Measurements from ENCODE around the gene FMO5.
"Not testable (repeated sequence)": the region's sequence is repeated elsewhere in the genome, so short reads cannot be mapped to it uniquely, and the experiment has no call there.

FMO5 gene

DNA sequence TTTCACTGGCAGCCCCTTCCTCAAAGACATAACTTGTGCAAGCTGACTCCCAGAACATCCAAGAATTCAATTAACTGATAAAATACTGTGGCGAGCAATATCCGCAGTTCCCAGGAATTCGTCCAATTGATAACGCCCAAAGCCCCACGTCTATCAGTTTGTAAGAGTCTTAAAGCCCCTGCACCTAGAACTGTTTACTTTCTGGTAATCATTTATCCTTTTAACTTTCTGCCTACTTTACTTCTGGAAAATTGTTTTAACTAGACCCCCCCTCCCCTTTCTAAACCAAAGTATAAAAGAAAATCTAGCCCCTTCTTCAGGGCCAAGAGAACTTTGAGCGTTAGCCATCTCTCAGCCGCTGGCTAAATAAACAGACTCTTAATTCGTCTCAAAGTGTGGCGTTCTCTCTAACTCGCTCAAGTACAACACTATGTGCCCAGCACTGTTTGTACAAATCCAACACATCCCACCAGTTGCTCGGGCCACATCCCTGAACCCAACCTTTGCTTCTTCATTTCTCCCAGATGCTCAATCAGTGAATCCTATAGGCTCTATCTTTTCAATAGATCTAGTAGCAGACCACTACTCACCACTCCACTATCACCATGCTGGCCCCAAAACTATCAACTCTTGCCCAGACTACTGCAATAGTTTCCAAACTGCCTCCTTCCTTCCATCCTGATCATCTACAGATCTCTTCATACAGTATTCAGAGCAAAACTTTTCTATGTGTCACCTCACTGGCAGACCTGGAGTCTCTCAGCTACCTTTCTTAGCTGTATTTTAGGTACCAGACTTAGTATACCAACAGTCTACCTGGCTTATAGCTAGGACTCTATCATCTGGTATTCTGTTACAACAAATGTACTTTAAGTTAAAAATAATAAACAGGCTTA, 14.0 kb upstream of the FMO5 start:
- no peak for DNase-seq (ENCODE audit: low read depth)

GRCh38 chr1:147238053-147238902, 13.1 kb upstream of the FMO5 start:
- no peak for DNase-seq (ENCODE audit: low read depth)

GRCh38 chr1:147236959-147237791, 12.0 kb upstream of the FMO5 start:
- no peak for DNase-seq (ENCODE audit: low read depth)

- DNase-seq (ENCODE audit: low read depth): no peak
Observed at GRCh38 chr1:147236448-147236847, 11.3 kb upstream of the FMO5 start.

DNA sequence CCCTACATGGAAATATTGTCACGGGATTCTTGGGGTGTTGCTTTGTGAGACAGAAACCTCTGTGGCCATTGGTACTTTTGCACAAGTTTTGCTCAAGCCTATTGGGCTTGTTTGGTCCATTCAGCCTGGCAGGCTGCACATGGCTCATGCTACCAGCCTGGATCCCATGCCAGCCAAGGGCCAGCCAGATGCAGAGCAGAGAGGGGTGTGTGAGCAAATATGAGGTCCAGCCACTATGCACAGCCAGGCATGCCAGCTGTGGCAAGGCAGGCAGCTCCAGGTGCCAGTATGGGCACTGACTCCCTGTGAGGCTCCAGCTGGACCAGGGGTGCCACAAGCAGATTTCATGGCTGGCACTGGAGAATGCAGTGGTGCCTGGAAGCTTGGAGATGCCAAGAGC, 10.7 kb upstream of the FMO5 start:
- no peak for DNase-seq (ENCODE audit: low read depth)

DNA sequence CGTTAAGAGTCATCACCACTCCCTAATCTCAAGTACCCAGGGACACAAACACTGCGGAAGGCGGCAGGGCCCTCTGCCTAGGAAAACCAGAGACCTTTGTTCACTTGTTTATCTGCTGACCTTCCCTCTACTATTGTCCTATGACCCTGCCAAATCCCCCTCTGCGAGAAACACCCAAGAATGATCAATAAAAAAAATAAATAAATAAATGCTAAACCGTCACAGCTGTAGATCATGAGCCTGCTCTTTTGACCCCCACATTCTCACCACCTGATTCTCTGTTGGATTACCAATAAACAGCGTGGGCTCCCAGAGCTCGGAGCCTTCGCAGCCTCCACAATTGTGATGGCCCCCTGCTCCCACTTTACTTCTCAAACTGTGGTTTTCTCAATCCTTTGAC, 8.8 kb upstream of the FMO5 start:
- not testable (repeated sequence) for DNase-seq (ENCODE audit: low read depth)

DNA sequence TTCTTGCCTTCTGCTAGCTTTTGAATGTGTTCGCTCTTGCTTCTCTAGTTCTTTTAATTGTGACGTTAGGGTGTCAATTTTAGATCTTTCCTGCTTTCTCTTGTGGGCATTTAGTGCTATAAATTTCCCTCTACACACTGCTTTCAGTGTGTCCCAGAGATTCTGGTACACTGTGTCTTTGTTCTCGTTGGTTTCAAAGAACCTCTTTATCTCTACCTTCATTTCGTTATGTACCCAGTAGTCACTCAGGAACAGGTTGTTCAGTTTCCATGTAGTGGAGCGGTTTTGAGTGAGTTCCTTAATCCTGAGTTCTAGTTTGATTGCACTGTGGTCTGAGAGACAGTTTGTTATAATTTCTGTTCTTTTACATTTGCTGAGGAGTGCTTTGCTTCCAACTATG, 5.9 kb upstream of the FMO5 start:
- not testable (repeated sequence) for DNase-seq (ENCODE audit: low read depth)

GRCh38 chr1:147223740-147224615, 1.2 kb downstream of the FMO5 start:
- DNase-seq (ENCODE audit: low read depth): no peak

GRCh38 chr1:147218606-147219005, 6.5 kb downstream of the FMO5 start:
- DNase-seq (ENCODE audit: low read depth): no peak

DNA sequence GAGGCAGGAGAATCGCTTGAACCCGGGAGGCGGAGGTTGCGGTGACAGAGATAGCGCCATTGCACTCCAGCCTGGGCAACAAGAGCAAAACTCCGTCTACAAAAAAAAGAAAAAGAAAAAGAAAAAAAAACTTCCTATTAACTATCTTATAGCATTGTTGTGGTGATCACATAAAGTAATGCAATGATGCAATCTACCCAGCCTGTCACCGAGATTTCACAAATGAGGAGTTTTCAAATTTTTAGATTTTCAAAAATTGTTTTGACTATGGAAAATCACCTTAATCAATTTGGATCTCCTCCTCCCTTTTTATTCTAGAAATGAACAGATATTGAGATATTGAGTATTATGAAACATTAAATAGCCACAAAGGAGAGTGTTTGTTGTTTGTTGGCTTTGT, 8.0 kb downstream of the FMO5 start:
- DNase-seq (ENCODE audit: low read depth): no peak

DNA sequence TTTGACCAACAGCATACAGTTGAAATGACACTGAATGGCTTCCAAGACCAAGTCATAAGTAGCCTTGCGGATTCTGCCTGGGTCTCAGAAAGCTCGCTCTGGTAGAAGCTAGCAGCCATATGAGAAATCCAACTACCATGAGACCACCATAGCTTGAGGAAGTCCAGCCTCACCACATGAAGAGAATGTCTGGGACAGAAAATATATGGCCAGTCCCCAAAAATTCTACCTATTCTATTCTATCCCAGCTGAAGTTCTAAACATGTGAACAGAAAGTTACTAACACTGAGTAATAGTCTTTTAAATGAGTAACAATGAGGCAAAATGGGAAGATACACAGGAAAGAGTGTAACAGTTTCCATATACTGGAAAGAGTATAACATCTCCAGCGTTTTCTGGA, 9.0 kb downstream of the FMO5 start:
- no peak for DNase-seq (ENCODE audit: low read depth)

- DNase-seq (ENCODE audit: low read depth): no peak
Observed at GRCh38 chr1:147215540-147215916, 9.6 kb downstream of the FMO5 start.

DNA sequence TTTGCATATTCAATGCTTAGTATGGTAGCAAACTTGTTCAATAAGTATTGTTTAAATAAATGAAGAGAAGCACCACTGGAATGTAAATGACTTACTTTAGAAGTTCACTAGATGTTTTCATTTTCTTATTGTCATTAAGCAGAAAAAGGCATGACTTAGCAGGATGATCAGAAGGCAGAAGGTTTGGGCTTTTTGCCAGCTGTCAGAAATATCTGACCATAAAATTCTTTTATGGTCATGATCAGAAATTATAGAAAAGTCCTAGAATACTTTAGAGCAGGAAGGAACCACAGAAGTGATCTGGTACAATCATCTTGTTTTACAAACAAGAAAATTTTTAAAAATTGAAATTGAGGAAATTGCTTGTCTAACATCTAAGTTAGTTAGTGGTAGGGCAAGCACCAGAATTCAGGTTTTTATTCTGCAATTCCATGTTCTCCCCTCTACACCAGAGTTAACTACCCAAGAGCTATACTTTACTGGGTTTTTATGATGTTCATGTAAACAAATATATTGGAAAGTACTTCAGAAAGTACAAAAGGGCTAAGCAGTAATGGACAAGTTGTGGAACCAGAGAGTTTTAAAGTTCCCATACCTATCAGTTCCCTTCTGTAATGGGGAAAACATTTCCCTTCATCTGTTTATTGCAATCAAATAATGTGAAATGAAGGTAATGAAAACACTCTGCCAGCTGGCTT, 10.1 kb downstream of the FMO5 start:
- no peak for DNase-seq (ENCODE audit: low read depth)

DNA sequence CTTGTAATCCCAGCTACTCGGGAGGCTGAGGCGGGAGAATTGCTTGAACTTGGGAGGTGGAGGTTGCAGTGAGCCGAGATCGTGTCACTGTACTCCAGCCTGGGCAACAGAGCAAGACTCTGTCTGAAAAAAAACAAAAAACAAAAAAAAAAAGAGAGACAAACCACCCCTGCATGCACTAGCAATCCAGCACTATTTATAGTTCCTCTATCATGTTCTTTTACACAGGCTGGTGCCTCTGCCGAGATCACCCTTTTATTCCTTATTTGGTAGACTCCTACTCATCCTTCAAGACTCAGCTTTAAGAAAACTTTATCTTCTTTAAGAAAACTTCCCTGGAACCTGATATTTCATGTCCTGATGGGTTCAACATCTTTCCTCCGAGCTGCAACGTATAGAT, 10.8 kb downstream of the FMO5 start:
- DNase-seq (ENCODE audit: low read depth): no peak

- no peak for DNase-seq (ENCODE audit: low read depth)
Observed at GRCh38 chr1:147213271-147213670, 11.9 kb downstream of the FMO5 start.

- DNase-seq (ENCODE audit: low read depth): no peak
Observed at GRCh38 chr1:147211577-147211976, 13.6 kb downstream of the FMO5 start.

GRCh38 chr1:147210987-147211386, 14.2 kb downstream of the FMO5 start:
- DNase-seq (ENCODE audit: low read depth): no peak

DNA sequence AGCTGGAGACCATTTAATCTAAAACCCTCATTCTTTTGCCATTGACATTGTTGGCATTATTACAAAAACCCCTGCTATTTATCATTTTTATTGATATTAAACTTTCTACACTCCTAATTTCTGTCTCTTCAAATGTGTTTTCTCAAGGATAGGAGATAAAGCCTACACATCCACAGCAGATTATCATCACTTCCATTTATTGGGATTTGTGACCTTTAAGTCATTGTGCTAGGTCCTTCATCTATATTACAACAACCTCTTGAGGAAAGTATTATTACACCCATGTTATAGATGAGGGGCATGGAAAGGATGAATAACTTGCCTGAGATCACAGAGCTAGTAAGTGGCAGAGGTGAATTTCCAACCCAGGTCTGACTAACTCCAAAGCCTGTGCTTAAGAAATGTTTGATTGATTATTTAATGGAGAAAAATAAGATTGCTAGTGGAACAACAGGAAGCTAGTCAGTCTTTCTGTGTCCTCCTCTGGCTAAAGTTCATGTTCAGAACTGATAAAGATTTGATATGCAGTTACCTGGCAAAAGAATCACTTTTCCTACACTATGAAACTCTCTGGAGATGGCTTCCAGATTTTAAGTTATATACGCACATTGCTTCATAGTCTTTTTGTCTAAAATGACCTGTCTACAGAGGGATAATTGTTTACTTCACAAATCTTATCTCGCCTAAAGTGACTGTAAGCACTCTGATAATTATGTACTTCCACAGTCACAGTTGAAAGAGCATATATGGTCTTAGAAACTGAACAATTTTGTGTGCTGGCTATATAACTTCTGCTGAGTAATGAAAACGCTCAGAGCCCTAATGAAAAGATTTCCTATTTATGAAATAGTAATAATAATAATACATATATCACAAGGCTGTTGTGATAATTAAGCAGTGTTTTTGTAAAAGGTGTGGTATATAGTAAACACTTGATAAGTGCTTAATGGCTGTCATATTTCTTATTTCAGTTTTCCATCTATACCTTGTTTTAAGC, 15.0 kb downstream of the FMO5 start:
- DNase-seq (ENCODE audit: low read depth): no peak

DNA sequence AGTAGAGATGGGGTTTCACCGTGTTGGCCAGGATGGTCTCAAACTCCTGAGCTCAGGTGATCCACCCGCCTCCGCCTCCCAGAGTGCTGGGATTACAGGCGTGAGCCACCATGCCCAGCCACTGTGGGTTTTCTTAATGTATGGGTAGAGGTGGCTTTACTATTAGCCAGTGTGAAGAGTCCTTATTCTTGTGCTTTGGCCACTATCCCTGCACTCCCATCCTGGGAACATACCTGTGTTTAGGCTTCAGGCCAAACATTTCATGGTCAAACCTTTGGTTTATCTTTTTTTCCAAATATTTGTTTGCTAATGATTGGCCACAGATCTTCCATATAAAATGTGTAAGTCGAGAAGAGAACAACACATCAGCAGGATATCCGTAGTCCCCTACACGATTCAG, 16.5 kb downstream of the FMO5 start:
- DNase-seq (ENCODE audit: low read depth): no peak
